K562 (cell line): ENCODE measurements around the gene EPHA1. TPM values are rescaled to one million over a fixed set of nuclear protein-coding genes. Genes with fewer than 3 reads are reported as not detected.
A peak's percentile ranks its signal among the peaks of the same experiment; 100 is the strongest.

Experiments
- ATF3 ChIP-seq, 2 experiments: fragments of 450-650 bp in 1 of 2; sonication (generic) in 1 of 2; formaldehyde crosslinking in 1 of 2; IDR thresholded peaks in 1 of 2; conservative IDR thresholded peaks in 1 of 2; 2 replicates each; pipeline versions ENCODE4 v1.6.1 to v1.8.1; 2016 to 2023; ENCODE audit warnings: mild to moderate bottlenecking in 2 of 2, moderate library complexity in 2 of 2, inconsistent platforms in 1 of 2, missing genetic modification reagents in 1 of 2
- CBX3 ChIP-seq, 2 experiments: IDR thresholded peaks; 1 replicate in 1 of 2; 2 replicates in 1 of 2; pipeline ENCODE4 v1.6.1; 2012; ENCODE audit warnings: inconsistent platforms in 2 of 2, low read length in 2 of 2, borderline replicate concordance in 1 of 2, control low read depth in 1 of 2
- CHD4 ChIP-seq: fragments of 200-600 bp; sonication (generic); IDR thresholded peaks from 3 replicates; pipeline ENCODE4 v1.6.1; 2012; ENCODE audit warnings: low read depth, mild to moderate bottlenecking, mixed read lengths, low read length, inconsistent platforms; ENCODE audit not compliant: insufficient read depth, insufficient replicate concordance, poor library complexity, severe bottlenecking
- CXXC5 ChIP-seq: fragments of 250-450 bp; sonication (Bioruptor Pico); IDR thresholded peaks from 2 replicates; pipeline ENCODE4 v1.8.0; 2022; ENCODE audit warnings: inconsistent platforms, mild to moderate bottlenecking, moderate library complexity
- HOXB6 ChIP-seq: fragments of 250-450 bp; sonication (Bioruptor Pico); IDR thresholded peaks from 2 replicates; pipeline ENCODE4 v1.5.1; 2022; ENCODE audit warnings: mild to moderate bottlenecking, borderline replicate concordance
- NFIC ChIP-seq: fragments of 450-650 bp; IDR thresholded peaks from 2 replicates; pipeline ENCODE4 v1.6.1; 2017; ENCODE audit warnings: mild to moderate bottlenecking, inconsistent platforms
- RAD51 ChIP-seq: fragments of 450-650 bp; IDR thresholded peaks from 2 replicates; pipeline ENCODE4 v1.7.1; 2016; ENCODE audit warnings: low read depth, mild to moderate bottlenecking, borderline replicate concordance
- RNF2 ChIP-seq: sonication (generic); IDR thresholded peaks from 2 replicates; pipeline ENCODE4 v1.6.1; 2016
- SP1 ChIP-seq: sonication (generic); formaldehyde crosslinking; IDR thresholded peaks from 2 replicates; pipeline ENCODE4 v1.8.1; 2022; ENCODE audit warnings: mild to moderate bottlenecking, missing genetic modification reagents
- TCFL5 ChIP-seq: fragments of 250-450 bp; sonication (Bioruptor Pico); conservative IDR thresholded peaks from 2 replicates; pipeline ENCODE4 v1.6.1; 2021; ENCODE audit warnings: mild to moderate bottlenecking, moderate library complexity, matching md5 sums
- ZNF584 ChIP-seq: fragments of 200-800 bp; sonication (Bioruptor generic); IDR thresholded peaks from 2 replicates; pipeline ENCODE4 v1.6.1; 2016; ENCODE audit warnings: low read depth, mild to moderate bottlenecking, missing genetic modification characterization, missing compliant biosample characterization
- ZNF696 ChIP-seq: fragments of 250-450 bp; sonication (Bioruptor Pico); conservative IDR thresholded peaks from 2 replicates; pipeline ENCODE4 v1.4.0; 2020; ENCODE audit warnings: mild to moderate bottlenecking, moderate library complexity
- polyA plus RNA-seq, 8 experiments: library from polyadenylated mRNA; depleted of rRNA in 4 of 8; stranded (reverse) in 5 of 8; unstranded in 3 of 8; fragments of >200 nt; fragmentation: Nextera tagmentation in 2 of 8; fragmentation: Illumina TruSeq in 1 of 8; extraction: Ambion mirVana in 2 of 8; extraction: Trizol in 1 of 8; gene quantifications; 2 replicates each; pipeline versions ENCODE4 v1.2.1 to v1.2.3, GENCODE V29; 2011 to 2014; ENCODE audit warnings: inconsistent platforms in 1 of 8, missing spikeins in 1 of 8
- total RNA-seq, 7 experiments: library from RNA; depleted of rRNA in 6 of 7; stranded (reverse); fragments of >200 nt in 6 of 7; fragmentation: Illumina TruSeq in 2 of 7; extraction: Trizol in 2 of 7; gene quantifications; 2 replicates each; pipeline versions ENCODE4 v1.2.1 to v1.2.3, GENCODE V29; 2011 to 2021; ENCODE audit warnings: low replicate concordance in 1 of 7
- TF ChIP-seq, protein P1 (sequence below): sonication (generic); formaldehyde crosslinking; IDR thresholded peaks from 2 replicates; pipeline ENCODE4 v1.5.0; 2020; ENCODE audit warnings: missing genetic modification reagents
- TF ChIP-seq, protein P2 (sequence below): sonication (generic); formaldehyde crosslinking; IDR thresholded peaks from 2 replicates; pipeline ENCODE4 v1.8.1; 2022; ENCODE audit warnings: missing genetic modification reagents

Gene EPHA1
- total and polyA plus RNA-seq, 9 of the 15 experiments (the other 6 are each of a cell fraction or from before 2014, with no cell fraction given): 0.22 to 0.57 (median 0.32) TPM; not detected in 6

- TF ChIP-seq ATF3 (IDR thresholded peaks at IDR 0.05): peak; percentile 91
- TF ChIP-seq ATF3 (CRISPR knock-in tag; conservative IDR thresholded peaks at IDR 0.05): no peak
- TF ChIP-seq CBX3 (IDR thresholded peaks at IDR 0.05; ENCODE audit: borderline replicate concordance in 1 of 2, low read length in 2 of 2): peak in 1 of 2 experiments; percentile 13; a peak in 1 of 3 replicates
- TF ChIP-seq ZNF584 (CRISPR knock-in tag): 0 out of 2 replicates have a peak, but pooled peaks have one; percentile 43
- no peak for TF ChIP-seq TCFL5 (CRISPR knock-in tag)
- TF ChIP-seq, protein P1, sequence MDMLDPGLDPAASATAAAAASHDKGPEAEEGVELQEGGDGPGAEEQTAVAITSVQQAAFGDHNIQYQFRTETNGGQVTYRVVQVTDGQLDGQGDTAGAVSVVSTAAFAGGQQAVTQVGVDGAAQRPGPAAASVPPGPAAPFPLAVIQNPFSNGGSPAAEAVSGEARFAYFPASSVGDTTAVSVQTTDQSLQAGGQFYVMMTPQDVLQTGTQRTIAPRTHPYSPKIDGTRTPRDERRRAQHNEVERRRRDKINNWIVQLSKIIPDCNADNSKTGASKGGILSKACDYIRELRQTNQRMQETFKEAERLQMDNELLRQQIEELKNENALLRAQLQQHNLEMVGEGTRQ (CRISPR knock-in tag): peak; percentile 52; the same call in 1 of the 2 replicates
- no peak for TF ChIP-seq HOXB6
- no peak for TF ChIP-seq CHD4
- TF ChIP-seq RNF2: no peak
- TF ChIP-seq SP1: no peak
- TF ChIP-seq ZNF696: no peak
- TF ChIP-seq, protein P2, sequence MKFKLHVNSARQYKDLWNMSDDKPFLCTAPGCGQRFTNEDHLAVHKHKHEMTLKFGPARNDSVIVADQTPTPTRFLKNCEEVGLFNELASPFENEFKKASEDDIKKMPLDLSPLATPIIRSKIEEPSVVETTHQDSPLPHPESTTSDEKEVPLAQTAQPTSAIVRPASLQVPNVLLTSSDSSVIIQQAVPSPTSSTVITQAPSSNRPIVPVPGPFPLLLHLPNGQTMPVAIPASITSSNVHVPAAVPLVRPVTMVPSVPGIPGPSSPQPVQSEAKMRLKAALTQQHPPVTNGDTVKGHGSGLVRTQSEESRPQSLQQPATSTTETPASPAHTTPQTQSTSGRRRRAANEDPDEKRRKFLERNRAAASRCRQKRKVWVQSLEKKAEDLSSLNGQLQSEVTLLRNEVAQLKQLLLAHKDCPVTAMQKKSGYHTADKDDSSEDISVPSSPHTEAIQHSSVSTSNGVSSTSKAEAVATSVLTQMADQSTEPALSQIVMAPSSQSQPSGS (CRISPR knock-in tag): peak; percentile 69; the same call in 1 of the 2 replicates
- TF ChIP-seq NFIC: peak; percentile 65
- peak; percentile 29; the same call in 1 of the 2 replicates for TF ChIP-seq CXXC5 (CRISPR knock-in tag)
- TF ChIP-seq RAD51: peak; percentile 50
- TF ChIP-seq, all 486 proteins: peak for 19
Observed at GRCh38 chr7:143434660-143435059, 26.0 kb upstream of the EPHA1 start (continued).
